HL-60 (cell line): ENCODE measurements around the gene ATRN.

Source experiments
- DNase-seq, 2 experiments: peaks; one replicate each; pipeline ENCODE4 v3.0.0-alpha.2; 2010 to 2020; ENCODE audit warnings: low read depth in 1 of 2, low spot score in 1 of 2
- H3K27ac ChIP-seq: fragments of 250-450 bp; sonication (Bioruptor Pico); replicated peaks from 2 replicates; pipeline ENCODE4 v1.5.1; 2020; ENCODE audit warnings: mild to moderate bottlenecking, moderate library complexity
- H3K27me3 ChIP-seq: fragments of 250-450 bp; sonication (Bioruptor Pico); 2 replicates; pipeline ENCODE4 v1.5.1; 2021; ENCODE audit warnings: mild to moderate bottlenecking, moderate library complexity; ENCODE audit not compliant: insufficient read depth, poor library complexity, severe bottlenecking
- H3K4me3 ChIP-seq: replicated peaks from 2 replicates; pipeline ENCODE4 v1.5.1; 2011; ENCODE audit warnings: mild to moderate bottlenecking, control low read depth, low read length; ENCODE audit not compliant: insufficient read depth
- GABPA ChIP-seq: IDR thresholded peaks from 2 replicates; pipeline ENCODE4 v1.6.1; 2012; ENCODE audit warnings: low read depth
- POLR2AphosphoS5 ChIP-seq: IDR thresholded peaks from 2 replicates; pipeline ENCODE4 v1.6.1; 2012; ENCODE audit warnings: low read depth
- REST ChIP-seq: IDR thresholded peaks from 2 replicates; pipeline ENCODE4 v1.6.1; 2012; ENCODE audit warnings: low read depth; ENCODE audit not compliant: insufficient replicate concordance
- SPI1 ChIP-seq: IDR thresholded peaks from 2 replicates; pipeline ENCODE4 v1.6.1; 2012; ENCODE audit warnings: low read depth, mild to moderate bottlenecking, borderline replicate concordance
- TF ChIP-seq, protein P1 (sequence below): IDR thresholded peaks from one replicate; pipeline ENCODE4 v1.5.1; 2011; ENCODE audit warnings: low read length, control low read depth, inconsistent platforms; ENCODE audit not compliant: insufficient read depth

The ATRN gene

DNA sequence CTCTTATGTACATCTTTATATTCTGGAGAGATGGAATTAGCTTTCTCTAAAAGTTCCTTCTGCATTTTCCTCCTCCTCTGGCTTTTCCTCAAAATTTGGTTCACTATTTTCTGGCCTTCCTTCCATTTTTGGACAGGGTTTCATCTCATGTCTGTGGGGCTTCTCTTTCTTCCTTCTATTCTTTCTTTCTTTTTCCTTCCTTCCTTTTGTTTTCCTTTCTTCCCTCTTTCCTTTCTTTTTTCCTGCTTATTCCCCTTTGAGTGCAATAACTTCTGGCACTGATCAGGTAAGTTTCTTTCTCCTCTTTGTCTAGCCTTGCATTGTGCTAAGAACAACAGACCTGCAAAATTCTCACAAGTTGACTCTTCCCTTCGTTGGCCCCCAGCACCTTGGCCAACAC lies 5.5 kb upstream of the ATRN start:
- TF ChIP-seq GABPA (no peak), SPI1 (no peak), POLR2AphosphoS5 (no peak), REST (no peak)
- TF ChIP-seq, protein P1, sequence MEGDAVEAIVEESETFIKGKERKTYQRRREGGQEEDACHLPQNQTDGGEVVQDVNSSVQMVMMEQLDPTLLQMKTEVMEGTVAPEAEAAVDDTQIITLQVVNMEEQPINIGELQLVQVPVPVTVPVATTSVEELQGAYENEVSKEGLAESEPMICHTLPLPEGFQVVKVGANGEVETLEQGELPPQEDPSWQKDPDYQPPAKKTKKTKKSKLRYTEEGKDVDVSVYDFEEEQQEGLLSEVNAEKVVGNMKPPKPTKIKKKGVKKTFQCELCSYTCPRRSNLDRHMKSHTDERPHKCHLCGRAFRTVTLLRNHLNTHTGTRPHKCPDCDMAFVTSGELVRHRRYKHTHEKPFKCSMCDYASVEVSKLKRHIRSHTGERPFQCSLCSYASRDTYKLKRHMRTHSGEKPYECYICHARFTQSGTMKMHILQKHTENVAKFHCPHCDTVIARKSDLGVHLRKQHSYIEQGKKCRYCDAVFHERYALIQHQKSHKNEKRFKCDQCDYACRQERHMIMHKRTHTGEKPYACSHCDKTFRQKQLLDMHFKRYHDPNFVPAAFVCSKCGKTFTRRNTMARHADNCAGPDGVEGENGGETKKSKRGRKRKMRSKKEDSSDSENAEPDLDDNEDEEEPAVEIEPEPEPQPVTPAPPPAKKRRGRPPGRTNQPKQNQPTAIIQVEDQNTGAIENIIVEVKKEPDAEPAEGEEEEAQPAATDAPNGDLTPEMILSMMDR = no peak

DNA sequence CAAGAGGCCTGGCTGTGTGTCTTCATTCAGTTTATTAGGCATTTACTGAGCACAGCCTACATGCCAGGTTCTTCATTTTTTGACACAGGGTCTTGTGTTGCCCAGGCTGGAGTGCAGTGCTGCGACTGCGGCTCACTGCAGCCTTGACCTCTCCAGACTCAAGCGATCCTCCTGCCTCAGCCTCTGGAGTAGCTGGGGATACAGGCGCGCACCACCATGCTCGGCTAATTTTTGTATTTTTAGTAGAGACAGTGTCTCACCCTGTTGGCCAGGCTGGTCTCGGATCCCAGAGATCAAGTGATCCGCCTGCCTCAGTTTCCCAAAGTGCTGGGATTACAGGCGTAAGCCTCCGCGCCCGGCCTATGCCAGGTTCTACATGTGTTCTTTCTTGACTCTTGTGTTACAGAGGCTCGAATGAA lies 601 bp upstream of the ATRN start:
- no peaks in the 10 kb centered on the region for H3K27me3 ChIP-seq
- TF ChIP-seq SPI1 (no peak), GABPA (no peak), POLR2AphosphoS5 (no peak), REST (no peak)
- TF ChIP-seq, protein P1 = no peak
- peak overlapping the region; percentile 90 for H3K4me3 ChIP-seq
- H3K27ac ChIP-seq = peak overlapping the region; percentile 76
- no peak for DNase-seq

More for the DNA sequence above, 5.5 kb upstream of the ATRN start:
- no peak overlapping the region for H3K4me3 ChIP-seq
- H3K27ac ChIP-seq = no peak overlapping the region
- no peak for DNase-seq
- no peaks in the 10 kb centered on the region for H3K27me3 ChIP-seq

- DNase-seq = no peak
- no peaks in the 10 kb centered on the region for H3K27me3 ChIP-seq
- H3K27ac ChIP-seq = peak overlapping the region; percentile 40
- TF ChIP-seq GABPA (no peak), REST (no peak), POLR2AphosphoS5 (no peak), SPI1 (no peak)
- TF ChIP-seq, protein P1 = no peak
- H3K4me3 ChIP-seq = peak overlapping the region; percentile 90
Measured at GRCh38 chr20:3471397-3472021, 691 bp downstream of the ATRN start.
